Liver (tissue), 3 donors: ENCODE measurements around the gene PRXL2A.

Source experiments
- CTCF ChIP-seq: fragments of 150-350 bp; IDR thresholded peaks from 2 replicates; pipeline ENCODE4 v1.5.1; 2017; ENCODE audit warnings: improper control_type of control experiment, low read depth, low read length; ENCODE audit not compliant: missing input control
- GABPA ChIP-seq, 2 donors: IDR thresholded peaks in 1 of 2; conservative IDR thresholded peaks in 1 of 2; 2 replicates each; pipeline ENCODE4 v1.6.1; 2016; ENCODE audit warnings: antibody characterized with exemption in 2 of 2, mild to moderate bottlenecking in 1 of 2, moderate library complexity in 1 of 2
- donor health status: healthy.
- donor health status: healthy.

- TF ChIP-seq GABPA (IDR thresholded peaks at IDR 0.05 in 1 of 2, conservative IDR thresholded peaks at IDR 0.05 in 1 of 2) (no peak), CTCF (no peak)
Measured at GRCh38 chr10:80459047-80459865, 50.9 kb downstream of the PRXL2A start.
